ENCODE results near the gene DNAJC13.

- TF ChIP-seq, protein P1, sequence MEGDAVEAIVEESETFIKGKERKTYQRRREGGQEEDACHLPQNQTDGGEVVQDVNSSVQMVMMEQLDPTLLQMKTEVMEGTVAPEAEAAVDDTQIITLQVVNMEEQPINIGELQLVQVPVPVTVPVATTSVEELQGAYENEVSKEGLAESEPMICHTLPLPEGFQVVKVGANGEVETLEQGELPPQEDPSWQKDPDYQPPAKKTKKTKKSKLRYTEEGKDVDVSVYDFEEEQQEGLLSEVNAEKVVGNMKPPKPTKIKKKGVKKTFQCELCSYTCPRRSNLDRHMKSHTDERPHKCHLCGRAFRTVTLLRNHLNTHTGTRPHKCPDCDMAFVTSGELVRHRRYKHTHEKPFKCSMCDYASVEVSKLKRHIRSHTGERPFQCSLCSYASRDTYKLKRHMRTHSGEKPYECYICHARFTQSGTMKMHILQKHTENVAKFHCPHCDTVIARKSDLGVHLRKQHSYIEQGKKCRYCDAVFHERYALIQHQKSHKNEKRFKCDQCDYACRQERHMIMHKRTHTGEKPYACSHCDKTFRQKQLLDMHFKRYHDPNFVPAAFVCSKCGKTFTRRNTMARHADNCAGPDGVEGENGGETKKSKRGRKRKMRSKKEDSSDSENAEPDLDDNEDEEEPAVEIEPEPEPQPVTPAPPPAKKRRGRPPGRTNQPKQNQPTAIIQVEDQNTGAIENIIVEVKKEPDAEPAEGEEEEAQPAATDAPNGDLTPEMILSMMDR (IDR thresholded peaks at IDR 0.05): no peak
- TF ChIP-seq POLR2A (IDR thresholded peaks at IDR 0.05): no peak
Measured at GRCh38 chr3:132555306-132556035, 138.2 kb downstream of the DNAJC13 start.
